RKO (cell line): Measurements from ENCODE around the gene DGCR2.
"Not testable (repeated sequence)": the region's sequence is repeated elsewhere in the genome, so short reads cannot be mapped to it uniquely, and the experiment has no call there.

Experiments
- DNase-seq: peaks from one replicate; pipeline ENCODE4 v3.0.0-alpha.2; 2016; ENCODE audit warnings: low spot score

Gene DGCR2, protein sequence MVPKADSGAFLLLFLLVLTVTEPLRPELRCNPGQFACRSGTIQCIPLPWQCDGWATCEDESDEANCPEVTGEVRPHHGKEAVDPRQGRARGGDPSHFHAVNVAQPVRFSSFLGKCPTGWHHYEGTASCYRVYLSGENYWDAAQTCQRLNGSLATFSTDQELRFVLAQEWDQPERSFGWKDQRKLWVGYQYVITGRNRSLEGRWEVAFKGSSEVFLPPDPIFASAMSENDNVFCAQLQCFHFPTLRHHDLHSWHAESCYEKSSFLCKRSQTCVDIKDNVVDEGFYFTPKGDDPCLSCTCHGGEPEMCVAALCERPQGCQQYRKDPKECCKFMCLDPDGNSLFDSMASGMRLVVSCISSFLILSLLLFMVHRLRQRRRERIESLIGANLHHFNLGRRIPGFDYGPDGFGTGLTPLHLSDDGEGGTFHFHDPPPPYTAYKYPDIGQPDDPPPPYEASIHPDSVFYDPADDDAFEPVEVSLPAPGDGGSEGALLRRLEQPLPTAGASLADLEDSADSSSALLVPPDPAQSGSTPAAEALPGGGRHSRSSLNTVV

DNA sequence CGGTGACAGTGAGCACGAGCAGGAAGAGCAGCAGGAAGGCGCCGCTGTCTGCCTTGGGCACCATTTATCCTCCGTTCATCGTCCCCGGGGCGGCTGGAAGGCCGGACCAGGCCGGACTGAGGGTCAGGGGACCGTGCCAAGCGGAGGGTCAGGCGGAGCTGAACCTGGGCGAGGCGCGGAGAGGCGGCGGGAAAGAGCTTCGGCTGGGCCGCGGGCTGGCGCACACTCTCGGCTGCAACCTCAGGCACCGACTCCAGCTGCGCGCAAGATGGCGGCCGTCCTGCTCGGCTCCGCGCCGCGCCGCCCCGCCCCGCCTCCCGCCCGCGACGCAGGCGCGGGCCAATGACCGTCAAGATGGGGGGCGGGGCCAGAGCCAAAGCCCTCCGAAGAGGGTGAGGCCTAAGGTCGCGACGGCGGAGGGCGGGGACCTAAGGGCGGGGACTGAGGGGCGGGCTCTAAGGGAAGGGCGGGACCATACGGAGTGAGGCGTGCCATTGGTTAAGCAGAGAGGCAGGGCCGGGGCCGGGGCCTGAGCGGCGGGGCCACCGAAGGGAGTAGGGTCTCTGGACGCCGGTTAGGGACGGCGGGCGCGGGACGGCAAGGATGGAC lies at the start of gene DGCR2:
DGCR2 (minus strand) TSS at position 270 of the 609 bp plus-strand sequence; CDS start at position 64, 206 bp downstream.
- DNase-seq, result peak; percentile 93

DNA sequence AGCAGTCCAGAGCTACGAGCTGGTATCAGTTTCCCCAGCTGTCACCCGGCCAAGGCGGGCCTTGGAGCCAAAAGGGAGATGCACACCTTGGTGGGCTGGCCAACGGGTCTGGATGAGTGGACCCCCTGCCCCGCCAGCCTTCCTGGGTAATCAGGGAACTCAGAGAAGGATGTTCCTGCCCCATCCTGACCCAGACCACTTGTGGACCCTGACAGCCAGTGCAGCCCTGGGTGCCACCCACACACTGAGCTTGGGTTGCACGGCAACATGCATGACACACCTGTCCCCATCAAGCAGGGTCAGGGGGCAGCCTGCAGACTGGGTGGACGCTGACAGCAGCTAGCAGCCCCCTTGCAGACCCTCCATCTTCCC lies 47.7 kb upstream of the DGCR2 start:
- DNase-seq, result no peak

DNA sequence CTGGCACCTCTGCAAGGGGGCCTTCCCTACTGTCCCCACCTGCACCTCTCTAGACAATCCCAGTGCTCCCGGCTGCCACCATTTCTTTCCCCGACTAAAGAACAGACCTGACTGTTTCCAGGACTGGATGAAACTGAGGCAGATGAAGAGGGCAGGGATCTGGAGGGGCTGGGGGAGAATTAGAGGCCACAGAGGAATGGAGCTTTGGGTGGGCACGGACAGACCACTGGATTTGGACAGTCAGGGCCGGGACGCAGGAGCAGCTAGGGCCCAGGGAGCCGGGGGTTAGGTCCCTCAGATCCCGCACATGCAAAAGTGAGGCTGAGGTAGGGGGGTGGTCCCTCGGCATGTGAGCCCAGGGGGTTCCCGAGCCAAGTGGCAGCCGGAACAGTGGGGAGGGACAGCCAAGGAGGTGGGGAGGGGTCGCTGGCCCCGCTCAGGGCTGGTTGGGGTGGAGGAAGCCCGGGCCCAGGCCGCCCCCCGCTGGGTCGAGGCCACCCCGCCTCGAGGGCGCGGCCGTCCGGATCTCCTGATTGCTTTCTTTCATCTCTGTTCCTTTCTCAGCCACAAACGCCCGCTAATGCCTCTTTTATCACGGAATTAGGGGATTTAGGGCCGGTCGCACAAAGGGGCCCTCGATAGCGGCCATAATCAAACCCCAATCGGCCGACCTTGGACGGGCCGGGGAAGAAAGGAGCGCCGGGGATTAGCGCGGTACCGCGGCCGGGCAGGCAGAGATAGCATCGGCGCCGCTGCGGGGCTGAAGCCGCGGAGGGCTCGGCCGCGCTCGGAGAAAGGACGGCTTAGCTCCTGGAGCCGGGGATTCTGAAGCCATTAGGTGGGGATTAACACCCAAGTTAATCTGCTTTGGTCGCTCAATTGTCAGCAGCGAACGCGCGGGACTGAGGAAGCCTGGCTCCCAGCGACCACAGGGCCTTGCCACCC lies 47.1 kb upstream of the DGCR2 start:
- DNase-seq, result no peak

DNA sequence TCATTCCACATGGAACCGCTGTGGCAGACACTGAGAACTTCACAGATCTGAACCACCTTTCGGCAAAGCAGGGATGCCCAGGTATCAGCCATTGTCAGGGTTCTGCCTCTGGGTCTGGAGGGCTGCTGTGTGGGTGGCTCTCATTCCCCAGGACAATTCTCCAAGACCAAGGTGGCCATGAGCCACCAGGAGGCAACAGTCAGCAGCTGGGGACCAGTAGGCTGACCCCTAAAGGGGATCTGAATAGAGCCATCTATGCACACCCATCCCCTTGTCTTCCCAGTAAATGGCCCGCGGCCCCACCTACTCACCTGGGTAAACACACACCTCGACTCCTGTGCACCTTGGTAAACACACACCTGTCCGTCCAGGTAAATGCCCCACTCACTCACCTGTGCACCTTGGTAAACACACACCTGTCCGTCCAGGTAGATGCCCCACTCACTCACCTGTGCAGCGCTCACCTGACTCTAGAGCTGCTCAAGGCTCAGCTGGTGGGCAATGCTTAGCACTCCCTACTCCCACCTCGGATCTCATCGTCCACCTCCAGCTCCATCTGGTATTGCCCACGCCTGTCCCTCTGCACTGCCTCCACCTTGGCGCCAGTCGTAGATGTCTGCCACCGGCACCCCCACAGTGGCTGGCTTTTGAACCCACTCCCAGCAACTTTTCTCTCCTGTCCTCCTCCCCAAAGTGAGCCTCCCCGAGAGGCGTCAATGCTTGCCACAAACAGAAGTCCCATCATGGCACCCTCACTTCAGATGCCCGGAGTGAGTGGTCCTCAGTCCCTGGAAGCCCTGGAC lies 46.1 kb upstream of the DGCR2 start:
- DNase-seq, result no peak

DNA sequence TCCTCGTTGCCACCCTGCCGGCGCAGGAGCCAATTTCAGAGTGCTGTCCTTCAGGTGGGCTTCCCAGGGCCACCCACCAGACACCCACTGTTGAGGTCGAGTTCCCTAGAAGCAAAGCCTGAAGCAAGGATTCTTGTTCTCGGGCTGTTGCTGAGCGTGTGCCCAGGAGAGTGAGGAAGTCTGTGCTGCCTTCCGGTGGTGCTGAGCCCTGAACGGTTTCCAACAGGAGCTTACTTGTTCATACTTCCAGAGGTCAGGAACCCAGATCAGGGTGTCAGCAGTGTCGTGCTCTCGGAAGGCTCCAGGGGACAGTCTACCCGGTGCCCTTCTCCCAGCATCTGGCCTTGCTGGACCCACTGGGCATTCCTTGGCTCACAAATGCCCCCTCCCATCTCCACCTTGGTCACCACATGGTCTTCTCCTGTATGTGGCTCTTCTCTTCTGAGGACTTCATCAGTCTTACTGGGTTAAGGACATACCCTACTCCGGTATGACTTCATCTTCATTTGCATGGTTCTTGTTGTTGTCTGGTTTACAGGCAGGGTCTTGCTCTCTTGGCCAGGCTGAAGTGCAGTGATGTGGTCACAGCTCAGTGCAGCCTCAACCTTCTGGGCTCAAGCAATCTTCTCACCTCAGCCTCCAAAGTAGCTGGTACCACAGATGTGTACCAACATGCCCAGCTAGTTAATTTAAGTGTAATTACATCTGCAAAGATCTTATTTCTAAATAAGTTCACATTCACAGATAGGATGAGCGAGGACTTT lies 45.1 kb upstream of the DGCR2 start:
- DNase-seq, result no peak

DNA sequence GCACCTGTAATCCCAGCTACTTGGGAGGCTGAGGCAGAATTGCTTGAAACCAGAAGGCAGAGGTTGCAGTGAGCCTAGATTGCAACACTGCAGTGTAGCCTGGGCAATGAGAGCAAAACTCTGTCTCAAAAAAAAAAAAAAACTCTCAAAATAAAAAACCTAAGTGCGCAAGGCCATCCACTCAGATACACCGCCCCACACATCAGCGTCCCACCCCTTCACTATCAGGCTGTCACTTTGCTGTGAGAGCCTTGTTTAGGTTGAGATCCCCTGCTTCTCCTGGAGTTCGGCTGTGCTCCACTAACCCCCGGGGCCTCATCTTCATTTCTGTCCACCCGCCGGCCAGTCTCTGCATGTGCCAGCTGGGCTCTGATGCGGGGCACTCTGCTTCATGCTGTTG lies 44.2 kb upstream of the DGCR2 start:
- no peak for DNase-seq

DNA sequence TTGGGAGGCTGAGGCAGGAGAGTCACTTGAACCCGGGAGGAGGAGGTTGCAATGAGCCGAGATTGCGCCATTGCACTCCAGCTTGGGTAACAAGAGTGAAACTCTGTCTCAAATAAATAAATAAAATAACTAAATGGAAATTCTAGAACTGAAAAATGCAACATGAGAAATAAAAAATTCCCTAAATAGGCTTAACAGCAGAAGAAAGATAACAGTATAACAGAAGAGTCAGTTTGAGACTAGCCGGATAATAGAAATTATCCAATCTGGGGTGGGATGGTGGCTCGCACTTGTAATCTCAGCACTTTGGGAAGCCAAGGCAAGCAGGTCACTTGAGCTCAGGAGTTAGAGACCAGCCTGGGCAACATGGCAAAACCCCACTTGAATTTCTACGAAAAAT lies 42.2 kb upstream of the DGCR2 start:
- no peak for DNase-seq

DNA sequence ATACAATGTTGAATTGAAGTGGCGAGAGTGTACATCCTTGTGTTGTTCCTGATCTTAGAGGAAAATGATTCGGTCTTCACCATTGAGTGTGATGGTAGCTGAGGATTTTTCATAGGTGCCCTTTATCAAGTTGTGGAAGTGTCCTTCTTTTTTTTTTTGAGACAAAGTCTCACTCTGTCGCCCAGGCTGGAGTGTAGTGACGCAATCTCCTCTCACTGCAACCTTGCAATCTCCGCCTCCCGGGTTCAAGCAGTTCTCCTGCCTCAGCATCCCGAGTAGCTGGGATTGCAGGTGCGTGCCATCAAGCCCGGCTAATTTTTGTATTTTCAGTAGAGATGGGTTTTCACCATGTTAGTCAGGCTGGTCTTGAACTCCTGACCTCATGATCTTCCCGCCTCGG lies 36.4 kb upstream of the DGCR2 start:
- DNase-seq, result not testable (repeated sequence)

DNA sequence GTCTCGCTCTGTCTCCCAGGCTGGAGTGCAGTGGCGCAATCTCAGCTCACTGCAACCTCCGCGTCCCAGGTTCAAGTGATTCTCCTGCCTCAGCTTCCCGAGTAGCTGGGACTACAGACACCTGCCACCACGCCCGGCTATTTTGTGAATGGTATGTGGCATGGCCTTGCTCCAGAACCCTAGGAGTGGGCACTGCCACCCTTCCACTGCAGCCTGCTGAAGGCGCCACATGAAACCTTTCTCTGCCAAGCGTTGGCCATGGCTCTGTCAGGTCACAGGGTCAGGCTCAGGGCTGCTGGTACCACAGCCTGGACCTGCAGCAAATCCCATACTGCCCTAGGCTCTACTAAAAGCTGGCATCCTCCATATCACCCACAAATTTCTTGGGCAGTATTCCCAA lies 33.9 kb upstream of the DGCR2 start:
- not testable (repeated sequence) for DNase-seq

DNA sequence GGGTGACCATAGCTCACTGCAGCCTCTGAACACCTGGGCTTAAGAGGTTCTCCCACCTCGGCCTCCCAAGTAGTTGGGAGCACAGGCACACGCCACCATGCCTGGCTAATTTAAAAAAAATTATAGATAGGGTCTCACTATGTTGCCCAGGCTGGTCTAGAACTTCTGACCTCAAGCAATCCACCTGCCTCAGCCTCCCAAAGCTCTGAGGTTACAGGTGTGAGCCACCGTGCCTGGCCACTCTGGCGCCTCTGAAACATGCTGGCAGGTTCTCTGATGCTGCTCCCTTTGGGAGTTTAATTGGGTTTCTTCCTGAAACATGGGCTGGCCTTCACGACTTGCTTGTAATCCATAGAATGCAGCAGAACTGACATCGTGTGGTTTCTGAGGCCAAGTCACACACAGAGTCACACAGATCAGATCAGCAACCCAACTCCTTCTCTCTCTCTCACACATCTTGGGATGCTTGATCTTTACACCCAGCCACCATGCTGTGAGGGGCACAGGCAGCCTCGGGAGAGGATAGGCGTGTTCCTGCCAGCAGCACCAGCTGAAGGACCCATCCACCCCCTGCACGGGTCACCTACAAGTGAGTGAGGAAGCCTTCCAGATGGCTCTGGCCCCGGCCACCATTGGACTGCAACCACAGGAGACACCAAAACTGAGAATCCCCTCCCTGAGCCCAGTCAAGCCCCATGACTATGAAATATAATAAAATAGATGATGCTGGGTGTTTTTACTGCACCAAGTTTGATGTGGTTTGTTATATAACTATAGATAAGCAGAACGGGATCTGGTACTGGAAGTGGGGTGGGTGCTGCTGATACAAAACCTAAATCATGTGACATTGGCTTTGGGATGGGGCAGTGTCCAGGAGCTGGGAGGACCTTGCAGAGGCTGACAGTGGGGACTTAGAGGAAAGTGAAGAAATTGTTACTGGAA lies 31.0 kb upstream of the DGCR2 start:
- no peak for DNase-seq

DNA sequence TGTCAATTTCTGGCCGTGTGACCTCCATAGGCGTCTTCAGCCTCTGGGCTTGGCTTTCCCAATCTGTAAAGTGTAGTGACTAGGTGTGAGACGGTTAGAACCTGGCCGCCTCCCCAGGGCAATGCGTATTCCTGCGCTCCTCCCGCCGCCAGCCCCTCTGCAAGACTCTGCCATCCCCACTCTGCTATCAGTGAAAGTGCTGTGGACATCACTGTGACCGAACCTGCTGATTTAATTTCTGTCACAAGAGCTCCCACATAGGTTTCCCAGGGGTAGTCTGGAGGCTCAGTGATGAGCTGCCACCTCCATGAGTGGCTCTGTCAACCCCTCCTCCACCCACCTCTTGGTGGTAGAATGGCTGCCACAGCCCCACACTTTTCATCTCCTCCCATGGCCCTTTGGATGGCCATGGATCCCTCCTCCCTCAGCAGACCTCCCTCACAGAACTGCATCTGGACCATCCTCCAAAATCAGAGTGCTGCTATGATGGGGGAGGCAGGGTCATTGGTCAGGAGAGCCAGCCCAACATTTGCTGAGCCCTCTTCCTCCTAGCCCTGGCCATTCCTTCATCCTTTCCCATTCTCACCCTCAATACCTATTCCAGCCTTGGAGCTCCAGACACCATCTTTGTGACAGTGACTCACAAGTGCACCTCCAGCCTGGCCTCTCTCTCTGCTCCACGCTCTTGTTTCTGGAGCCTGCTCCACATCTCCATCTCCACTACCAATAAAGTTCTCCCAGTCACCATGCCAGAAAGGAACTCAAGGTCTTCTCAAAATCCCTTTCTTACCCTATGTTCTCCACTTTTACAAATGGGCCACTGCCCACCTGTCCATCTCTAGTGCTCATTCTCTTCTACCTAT lies 29.3 kb upstream of the DGCR2 start:
- DNase-seq, result no peak

DNA sequence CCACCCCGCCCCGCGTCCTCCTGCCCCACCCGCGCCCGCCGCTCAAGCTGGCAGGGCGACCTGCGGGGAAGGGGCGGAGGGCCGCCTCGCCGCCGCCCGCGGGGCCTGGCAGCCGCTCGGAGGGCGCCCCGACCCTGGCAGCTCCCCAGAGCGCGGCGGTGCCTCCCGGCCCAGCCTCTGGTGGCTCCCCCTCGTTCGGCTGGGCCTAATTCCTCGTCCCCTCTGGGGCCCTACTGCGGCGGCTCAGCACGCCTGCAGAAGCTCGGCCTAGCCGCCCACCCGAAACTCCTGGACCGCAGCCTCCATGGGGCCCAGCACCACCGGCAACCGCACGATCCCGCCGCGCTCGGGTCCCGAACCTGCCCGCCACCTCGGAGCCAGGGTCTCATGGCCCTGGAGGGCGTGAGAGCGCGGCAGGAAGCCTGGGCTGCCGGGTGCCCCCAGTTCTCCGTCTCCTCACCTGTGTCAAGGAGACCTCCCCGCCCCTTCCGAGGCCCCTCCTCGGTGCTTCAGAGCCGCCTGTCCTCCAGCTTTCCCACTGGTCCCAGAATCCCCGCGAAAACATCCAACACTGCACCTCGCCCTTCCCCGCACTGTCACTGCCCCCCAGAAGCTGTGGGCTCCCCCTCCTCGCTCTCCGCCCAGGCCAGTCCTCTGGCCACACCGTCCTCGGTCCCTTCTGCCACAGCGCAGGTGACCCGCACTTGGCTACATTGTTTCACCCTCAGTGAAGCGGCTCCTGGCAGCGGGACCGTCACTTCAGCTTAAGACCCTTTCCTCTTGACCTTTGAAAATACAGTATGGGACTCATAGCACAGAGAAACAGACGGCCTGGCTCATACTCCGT lies 28.5 kb upstream of the DGCR2 start:
- DNase-seq, result no peak

DNA sequence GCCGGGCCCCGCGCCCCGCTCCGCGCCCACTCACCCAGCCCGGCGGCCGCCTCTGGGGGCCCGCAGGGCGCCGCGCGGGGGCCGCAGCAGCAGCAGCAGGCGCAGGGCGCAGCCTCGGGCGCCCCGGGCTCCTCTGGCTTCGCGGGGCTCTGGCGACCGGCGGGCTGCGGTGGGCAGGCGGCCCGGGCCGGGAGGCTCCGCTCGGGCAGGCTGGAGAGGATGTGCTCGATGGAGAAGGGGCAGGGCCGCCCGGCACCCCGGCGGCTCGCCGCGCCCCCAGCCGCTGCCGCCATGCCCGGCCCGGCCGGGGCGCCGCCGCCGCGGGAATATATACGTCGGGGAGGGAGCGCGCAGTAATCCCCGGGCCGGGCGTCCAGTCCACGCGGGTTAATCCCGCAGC lies 27.8 kb upstream of the DGCR2 start, which contains the start of gene GSC2:
GSC2 (minus strand) TSS at position 302 of the 400 bp plus-strand sequence; CDS start at position 293, 9 bp downstream.
- no peak for DNase-seq

DNA sequence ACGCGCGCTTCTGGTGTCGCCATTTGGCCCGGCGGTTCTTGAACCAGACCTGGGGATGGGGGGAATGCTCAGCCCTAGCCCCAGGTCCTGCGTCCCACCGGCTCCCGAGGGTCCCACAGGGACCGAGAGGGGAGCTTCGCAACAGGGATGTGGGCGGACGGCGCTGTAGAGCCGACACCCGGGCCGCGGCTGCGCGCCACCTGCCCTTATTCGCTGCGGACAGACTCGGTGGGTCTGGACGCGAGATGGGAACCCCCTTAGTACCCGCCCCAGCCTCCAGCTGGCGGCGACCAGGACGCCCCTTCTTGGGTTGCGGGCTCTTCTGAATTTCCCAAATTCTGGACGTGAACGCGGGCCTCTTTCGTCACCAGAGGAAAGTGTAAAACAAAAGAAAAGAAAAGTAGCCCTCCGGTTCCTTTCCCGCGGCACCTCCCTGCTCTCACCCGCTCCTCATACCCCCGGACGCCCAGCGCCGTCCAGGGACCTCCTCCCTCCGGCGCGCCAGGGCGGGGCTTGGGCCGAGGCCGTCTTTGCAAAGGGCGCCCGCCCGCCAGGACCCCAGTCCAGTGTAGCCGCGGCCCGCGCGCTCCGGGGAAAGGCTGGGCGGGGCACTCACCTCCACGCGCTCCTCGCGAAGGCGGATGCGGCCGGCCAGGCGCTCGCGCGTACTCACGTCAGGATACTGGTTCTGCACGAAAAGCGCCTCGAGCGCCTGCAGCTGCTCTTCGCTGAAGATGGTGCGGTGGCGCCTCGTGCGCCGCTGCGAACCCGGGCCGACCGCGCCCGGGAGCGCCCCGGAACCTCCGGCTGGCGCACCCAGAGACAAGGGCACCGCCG lies 27.1 kb upstream of the DGCR2 start:
- no peak for DNase-seq

DNA sequence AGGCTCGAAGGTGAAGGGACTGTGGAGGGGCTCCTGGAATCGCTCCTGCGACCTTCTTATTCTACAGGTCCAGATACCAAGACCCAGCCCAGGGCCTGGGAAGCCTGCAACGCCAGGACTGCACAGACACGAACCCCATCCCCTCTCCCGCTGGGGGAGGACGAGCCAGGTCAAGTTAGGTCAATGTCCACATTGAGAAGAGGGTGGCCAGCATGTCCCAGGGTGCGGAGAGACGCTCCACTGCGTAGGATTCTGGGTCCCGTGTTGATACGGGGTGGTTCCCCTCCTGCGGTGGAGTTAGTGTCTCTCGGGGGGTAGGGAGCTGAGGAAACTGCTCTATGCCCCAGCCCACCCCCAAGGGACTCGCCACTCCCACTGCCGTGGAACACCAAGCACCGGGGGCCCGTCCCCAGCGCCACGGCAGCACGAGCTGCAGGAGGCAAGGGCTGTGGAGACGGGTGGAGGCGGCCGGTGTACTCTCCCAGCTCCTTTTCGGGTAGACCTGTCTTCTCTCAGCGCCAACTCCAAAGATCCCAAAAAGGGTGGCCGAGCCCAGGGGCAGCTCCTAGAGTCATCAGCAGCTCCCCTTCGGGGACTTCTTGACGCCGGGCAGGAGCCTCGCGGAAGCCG lies 26.3 kb upstream of the DGCR2 start:
- no peak for DNase-seq

DNA sequence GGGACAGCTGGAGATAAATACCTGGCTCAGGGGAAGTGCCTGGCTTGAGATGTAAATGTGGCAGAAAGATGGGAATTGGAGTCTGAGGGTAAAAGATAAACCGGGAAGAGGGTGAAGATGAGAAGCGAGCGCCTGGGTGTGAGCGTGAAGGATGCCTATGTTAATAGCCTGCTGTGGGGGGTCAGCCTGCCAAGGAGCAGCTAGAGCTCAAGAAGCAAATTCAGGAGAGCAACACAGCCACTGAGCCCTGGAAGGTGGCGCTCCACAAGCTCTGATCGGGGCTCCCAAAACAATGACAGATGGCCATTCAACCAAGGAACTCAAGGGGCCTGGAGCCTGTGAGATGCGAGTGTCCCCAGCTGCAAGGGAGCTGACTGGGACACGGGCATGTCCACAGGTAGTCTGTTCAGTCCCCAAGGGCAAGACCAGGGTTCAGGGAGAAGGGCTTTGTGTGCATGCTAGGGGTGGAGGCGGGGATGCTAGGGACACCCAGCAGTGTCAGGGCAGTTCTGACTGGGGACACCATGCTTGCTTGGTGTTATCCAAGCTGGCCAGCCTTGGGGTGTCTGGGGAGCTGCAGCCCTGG lies 25.1 kb upstream of the DGCR2 start:
- no peak for DNase-seq
